Measurements from ENCODE around the gene SIL1.

DNA sequence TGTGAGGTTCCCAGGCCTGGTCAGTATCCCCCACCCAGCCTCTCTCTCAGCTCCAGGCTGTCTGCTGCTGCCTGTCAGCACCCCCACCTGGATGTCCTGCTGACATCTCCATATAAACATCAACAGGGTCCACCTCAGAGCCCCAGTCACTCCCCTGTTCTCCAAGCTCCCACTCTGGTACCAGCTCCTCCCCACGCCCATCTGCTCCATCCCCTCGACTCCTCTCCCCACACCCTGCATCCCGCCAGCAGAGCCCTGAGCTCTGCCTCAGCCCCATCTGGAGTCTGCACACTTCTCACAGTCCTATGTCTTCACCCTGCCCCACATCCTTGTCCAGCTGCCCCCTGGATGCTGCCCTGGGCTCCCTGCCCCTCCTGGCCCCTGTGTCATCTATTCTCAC is 255.3 kb downstream of the SIL1 start:
- TF ChIP-seq POLR2AphosphoS5 (IDR thresholded peaks at IDR 0.05) (no peak), EP300 (IDR thresholded peaks at IDR 0.05) (no peak), POLR2A (IDR thresholded peaks at IDR 0.05) (no peak)
- TF ChIP-seq, protein P1, sequence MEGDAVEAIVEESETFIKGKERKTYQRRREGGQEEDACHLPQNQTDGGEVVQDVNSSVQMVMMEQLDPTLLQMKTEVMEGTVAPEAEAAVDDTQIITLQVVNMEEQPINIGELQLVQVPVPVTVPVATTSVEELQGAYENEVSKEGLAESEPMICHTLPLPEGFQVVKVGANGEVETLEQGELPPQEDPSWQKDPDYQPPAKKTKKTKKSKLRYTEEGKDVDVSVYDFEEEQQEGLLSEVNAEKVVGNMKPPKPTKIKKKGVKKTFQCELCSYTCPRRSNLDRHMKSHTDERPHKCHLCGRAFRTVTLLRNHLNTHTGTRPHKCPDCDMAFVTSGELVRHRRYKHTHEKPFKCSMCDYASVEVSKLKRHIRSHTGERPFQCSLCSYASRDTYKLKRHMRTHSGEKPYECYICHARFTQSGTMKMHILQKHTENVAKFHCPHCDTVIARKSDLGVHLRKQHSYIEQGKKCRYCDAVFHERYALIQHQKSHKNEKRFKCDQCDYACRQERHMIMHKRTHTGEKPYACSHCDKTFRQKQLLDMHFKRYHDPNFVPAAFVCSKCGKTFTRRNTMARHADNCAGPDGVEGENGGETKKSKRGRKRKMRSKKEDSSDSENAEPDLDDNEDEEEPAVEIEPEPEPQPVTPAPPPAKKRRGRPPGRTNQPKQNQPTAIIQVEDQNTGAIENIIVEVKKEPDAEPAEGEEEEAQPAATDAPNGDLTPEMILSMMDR (IDR thresholded peaks at IDR 0.05): no peak
